ENCODE data around the gene SLC3A2.
"Not testable (repeated sequence)": the region's sequence is repeated elsewhere in the genome, so short reads cannot be mapped to it uniquely, and the experiment has no call there.

DNA sequence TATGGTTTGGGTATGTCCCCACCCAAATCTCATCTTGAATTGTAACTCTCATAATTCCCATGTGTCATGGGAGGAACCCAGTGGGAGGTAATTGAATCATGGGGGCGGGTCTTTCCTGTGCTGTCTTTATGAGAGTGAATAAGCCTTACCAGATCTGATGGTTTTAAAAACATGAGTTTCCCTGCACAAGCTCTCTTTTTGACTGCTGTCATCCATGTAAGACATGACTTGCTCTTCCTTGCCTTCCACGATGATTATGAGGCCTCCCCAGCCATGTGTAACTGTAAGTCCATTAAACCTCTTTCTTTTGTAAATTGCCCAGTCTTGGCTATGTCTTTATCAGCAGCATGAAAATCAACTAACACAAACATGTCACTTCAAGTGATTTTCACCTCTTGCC, 56.8 kb downstream of the SLC3A2 start:
- TF ChIP-seq, protein P1, sequence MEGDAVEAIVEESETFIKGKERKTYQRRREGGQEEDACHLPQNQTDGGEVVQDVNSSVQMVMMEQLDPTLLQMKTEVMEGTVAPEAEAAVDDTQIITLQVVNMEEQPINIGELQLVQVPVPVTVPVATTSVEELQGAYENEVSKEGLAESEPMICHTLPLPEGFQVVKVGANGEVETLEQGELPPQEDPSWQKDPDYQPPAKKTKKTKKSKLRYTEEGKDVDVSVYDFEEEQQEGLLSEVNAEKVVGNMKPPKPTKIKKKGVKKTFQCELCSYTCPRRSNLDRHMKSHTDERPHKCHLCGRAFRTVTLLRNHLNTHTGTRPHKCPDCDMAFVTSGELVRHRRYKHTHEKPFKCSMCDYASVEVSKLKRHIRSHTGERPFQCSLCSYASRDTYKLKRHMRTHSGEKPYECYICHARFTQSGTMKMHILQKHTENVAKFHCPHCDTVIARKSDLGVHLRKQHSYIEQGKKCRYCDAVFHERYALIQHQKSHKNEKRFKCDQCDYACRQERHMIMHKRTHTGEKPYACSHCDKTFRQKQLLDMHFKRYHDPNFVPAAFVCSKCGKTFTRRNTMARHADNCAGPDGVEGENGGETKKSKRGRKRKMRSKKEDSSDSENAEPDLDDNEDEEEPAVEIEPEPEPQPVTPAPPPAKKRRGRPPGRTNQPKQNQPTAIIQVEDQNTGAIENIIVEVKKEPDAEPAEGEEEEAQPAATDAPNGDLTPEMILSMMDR (IDR thresholded peaks at IDR 0.05; ENCODE audit: low read depth, low read length, missing input control), result not testable (repeated sequence)
- TF ChIP-seq, protein P2, sequence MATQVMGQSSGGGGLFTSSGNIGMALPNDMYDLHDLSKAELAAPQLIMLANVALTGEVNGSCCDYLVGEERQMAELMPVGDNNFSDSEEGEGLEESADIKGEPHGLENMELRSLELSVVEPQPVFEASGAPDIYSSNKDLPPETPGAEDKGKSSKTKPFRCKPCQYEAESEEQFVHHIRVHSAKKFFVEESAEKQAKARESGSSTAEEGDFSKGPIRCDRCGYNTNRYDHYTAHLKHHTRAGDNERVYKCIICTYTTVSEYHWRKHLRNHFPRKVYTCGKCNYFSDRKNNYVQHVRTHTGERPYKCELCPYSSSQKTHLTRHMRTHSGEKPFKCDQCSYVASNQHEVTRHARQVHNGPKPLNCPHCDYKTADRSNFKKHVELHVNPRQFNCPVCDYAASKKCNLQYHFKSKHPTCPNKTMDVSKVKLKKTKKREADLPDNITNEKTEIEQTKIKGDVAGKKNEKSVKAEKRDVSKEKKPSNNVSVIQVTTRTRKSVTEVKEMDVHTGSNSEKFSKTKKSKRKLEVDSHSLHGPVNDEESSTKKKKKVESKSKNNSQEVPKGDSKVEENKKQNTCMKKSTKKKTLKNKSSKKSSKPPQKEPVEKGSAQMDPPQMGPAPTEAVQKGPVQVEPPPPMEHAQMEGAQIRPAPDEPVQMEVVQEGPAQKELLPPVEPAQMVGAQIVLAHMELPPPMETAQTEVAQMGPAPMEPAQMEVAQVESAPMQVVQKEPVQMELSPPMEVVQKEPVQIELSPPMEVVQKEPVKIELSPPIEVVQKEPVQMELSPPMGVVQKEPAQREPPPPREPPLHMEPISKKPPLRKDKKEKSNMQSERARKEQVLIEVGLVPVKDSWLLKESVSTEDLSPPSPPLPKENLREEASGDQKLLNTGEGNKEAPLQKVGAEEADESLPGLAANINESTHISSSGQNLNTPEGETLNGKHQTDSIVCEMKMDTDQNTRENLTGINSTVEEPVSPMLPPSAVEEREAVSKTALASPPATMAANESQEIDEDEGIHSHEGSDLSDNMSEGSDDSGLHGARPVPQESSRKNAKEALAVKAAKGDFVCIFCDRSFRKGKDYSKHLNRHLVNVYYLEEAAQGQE (IDR thresholded peaks at IDR 0.05), result not testable (repeated sequence)
- TF ChIP-seq, protein P3, sequence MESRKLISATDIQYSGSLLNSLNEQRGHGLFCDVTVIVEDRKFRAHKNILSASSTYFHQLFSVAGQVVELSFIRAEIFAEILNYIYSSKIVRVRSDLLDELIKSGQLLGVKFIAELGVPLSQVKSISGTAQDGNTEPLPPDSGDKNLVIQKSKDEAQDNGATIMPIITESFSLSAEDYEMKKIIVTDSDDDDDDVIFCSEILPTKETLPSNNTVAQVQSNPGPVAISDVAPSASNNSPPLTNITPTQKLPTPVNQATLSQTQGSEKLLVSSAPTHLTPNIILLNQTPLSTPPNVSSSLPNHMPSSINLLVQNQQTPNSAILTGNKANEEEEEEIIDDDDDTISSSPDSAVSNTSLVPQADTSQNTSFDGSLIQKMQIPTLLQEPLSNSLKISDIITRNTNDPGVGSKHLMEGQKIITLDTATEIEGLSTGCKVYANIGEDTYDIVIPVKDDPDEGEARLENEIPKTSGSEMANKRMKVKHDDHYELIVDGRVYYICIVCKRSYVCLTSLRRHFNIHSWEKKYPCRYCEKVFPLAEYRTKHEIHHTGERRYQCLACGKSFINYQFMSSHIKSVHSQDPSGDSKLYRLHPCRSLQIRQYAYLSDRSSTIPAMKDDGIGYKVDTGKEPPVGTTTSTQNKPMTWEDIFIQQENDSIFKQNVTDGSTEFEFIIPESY (IDR thresholded peaks at IDR 0.05), result not testable (repeated sequence)
- TF ChIP-seq YY1 (IDR thresholded peaks at IDR 0.05); RXRA (IDR thresholded peaks at IDR 0.05); EGR1 (IDR thresholded peaks at IDR 0.05; ENCODE audit: low read depth in 2 of 2): not testable (repeated sequence)
- TF ChIP-seq, protein P4, sequence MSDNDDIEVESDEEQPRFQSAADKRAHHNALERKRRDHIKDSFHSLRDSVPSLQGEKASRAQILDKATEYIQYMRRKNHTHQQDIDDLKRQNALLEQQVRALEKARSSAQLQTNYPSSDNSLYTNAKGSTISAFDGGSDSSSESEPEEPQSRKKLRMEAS (IDR thresholded peaks at IDR 0.05), result not testable (repeated sequence)
